GM23338 (cell line): Measurements from ENCODE around the gene KCNH4. TPM values are rescaled to one million over a fixed set of nuclear protein-coding genes. Genes with fewer than 3 reads are reported as not detected.

Experiments used
- ATAC-seq: fragments of 200-7000 bp; cut with Tn5 transposase; 3 replicates; pipeline ENCODE4 v1.9.1; 2020
- DNase-seq: peaks from one replicate; pipeline ENCODE4 v3.0.0-alpha.2; 2015; ENCODE audit warnings: low spot score
- H2AFZ ChIP-seq: fragments of 200-600 bp; sonication (generic); 2 replicates; pipeline ENCODE4 v1.8.0; 2016; ENCODE audit warnings: antibody characterized with exemption, mild to moderate bottlenecking, moderate library complexity
- H3F3A ChIP-seq: fragments of 200-600 bp; sonication (generic); replicated peaks from 2 replicates; pipeline ENCODE4 v1.8.0; 2017; ENCODE audit warnings: antibody characterized with exemption, mixed run types, low read depth
- H3K27ac ChIP-seq: fragments of 200-600 bp; sonication (generic); 2 replicates; pipeline ENCODE4 v1.6.1; 2016; ENCODE audit warnings: low read depth
- H3K27me3 ChIP-seq: fragments of 200-600 bp; sonication (generic); 2 replicates; pipeline ENCODE4 v1.8.0; 2016; ENCODE audit warnings: mild to moderate bottlenecking, mixed run types, moderate library complexity; ENCODE audit not compliant: insufficient read depth
- H3K36me3 ChIP-seq: fragments of 200-600 bp; sonication (generic); 2 replicates; pipeline ENCODE4 v1.8.0; 2016; ENCODE audit warnings: mild to moderate bottlenecking; ENCODE audit not compliant: insufficient read depth
- H3K4me1 ChIP-seq: fragments of 200-600 bp; sonication (generic); 2 replicates; pipeline ENCODE4 v1.8.0; 2016; ENCODE audit warnings: mild to moderate bottlenecking, moderate library complexity; ENCODE audit not compliant: insufficient read depth
- H3K4me2 ChIP-seq: fragments of 200-600 bp; sonication (generic); 2 replicates; pipeline ENCODE4 v1.7.1; 2017; ENCODE audit warnings: mixed run types
- H3K4me3 ChIP-seq: fragments of 200-600 bp; sonication (generic); 2 replicates; pipeline ENCODE4 v1.6.1; 2016; ENCODE audit warnings: mixed run types
- H3K79me2 ChIP-seq: fragments of 200-600 bp; sonication (generic); replicated peaks from 2 replicates; pipeline ENCODE4 v1.8.0; 2017; ENCODE audit warnings: mild to moderate bottlenecking; ENCODE audit not compliant: insufficient read depth
- H3K9me2 ChIP-seq: fragments of 200-600 bp; sonication (generic); 2 replicates; pipeline ENCODE4 v1.8.0; 2017; ENCODE audit not compliant: insufficient read depth
- H4K20me1 ChIP-seq: fragments of 200-600 bp; sonication (generic); replicated peaks from 2 replicates; pipeline ENCODE4 v1.8.0; 2017; ENCODE audit warnings: mild to moderate bottlenecking; ENCODE audit not compliant: insufficient read depth
- H3K27ac Mint-ChIP-seq: 2 replicates; pipeline ENCODE4 v1.8.0; 2020; ENCODE audit warnings: inconsistent platforms, mild to moderate bottlenecking, moderate library complexity, mixed read lengths
- H3K27me3 Mint-ChIP-seq: 3 replicates; pipeline ENCODE4 v1.8.0; 2022; ENCODE audit warnings: low read depth, mild to moderate bottlenecking, moderate library complexity, mixed read lengths, inconsistent platforms; ENCODE audit not compliant: insufficient read depth, poor library complexity
- H3K36me3 Mint-ChIP-seq: 3 replicates; pipeline ENCODE4 v1.8.0; 2021; ENCODE audit warnings: low read depth, mild to moderate bottlenecking, inconsistent platforms, moderate library complexity, mixed read lengths
- H3K4me1 Mint-ChIP-seq: 3 replicates; pipeline ENCODE4 v1.8.0; 2020; ENCODE audit warnings: mild to moderate bottlenecking, inconsistent platforms, mixed read lengths
- H3K4me3 Mint-ChIP-seq: 3 replicates; pipeline ENCODE4 v1.8.0; 2021; ENCODE audit warnings: moderate library complexity, mild to moderate bottlenecking, inconsistent platforms, mixed read lengths
- H3K9me3 Mint-ChIP-seq: 3 replicates; pipeline ENCODE4 v1.8.0; 2020; ENCODE audit warnings: moderate library complexity, mild to moderate bottlenecking, inconsistent platforms, mixed read lengths
- CREB1 ChIP-seq: fragments of 250-450 bp; sonication (Bioruptor Pico); IDR thresholded peaks from 2 replicates; pipeline ENCODE4 v1.5.0; 2020; ENCODE audit warnings: low read depth, mild to moderate bottlenecking, moderate library complexity
- EZH2phosphoT487 ChIP-seq: fragments of 200-600 bp; sonication (generic); IDR thresholded peaks from one replicate; pipeline ENCODE4 v1.8.1; 2018; ENCODE audit warnings: antibody characterized with exemption; ENCODE audit not compliant: unreplicated experiment
- POLR2AphosphoS5 ChIP-seq: IDR thresholded peaks from 2 replicates; pipeline ENCODE4 v1.6.1; 2016; ENCODE audit warnings: antibody characterized with exemption, low read depth
- ZNF114 ChIP-seq: fragments of 250-450 bp; sonication (Bioruptor Pico); IDR thresholded peaks from 2 replicates; pipeline ENCODE4 v1.5.0; 2020; ENCODE audit warnings: mild to moderate bottlenecking, moderate library complexity
- ZNF331 ChIP-seq: fragments of 250-450 bp; sonication (Bioruptor Pico); IDR thresholded peaks from 2 replicates; pipeline ENCODE4 v1.5.0; 2020; ENCODE audit warnings: low read depth, mild to moderate bottlenecking, moderate library complexity
- polyA plus RNA-seq: library from polyadenylated mRNA; unstranded; fragments of >200 nt; fragmentation: Nextera tagmentation; extraction: Ambion mirVana; gene quantifications from 2 replicates; pipeline ENCODE4 v1.2.1, GENCODE V29; 2016
- total RNA-seq: library from RNA; depleted of rRNA; stranded (reverse); fragments of >200 nt; shearing (Covaris generic); gene quantifications from 2 replicates; pipeline ENCODE4 v1.2.3, GENCODE V29; 2014
- TF ChIP-seq, protein P1 (sequence below), 2 experiments: fragments of 200-600 bp in 1 of 2; sonication (generic) in 1 of 2; conservative IDR thresholded peaks; 2 replicates each; pipeline versions ENCODE4 v1.5.1 to v1.6.1; 2016 to 2017; ENCODE audit warnings: antibody characterized with exemption in 2 of 2, low read depth in 2 of 2, mild to moderate bottlenecking in 2 of 2, moderate library complexity in 1 of 2
- TF ChIP-seq, protein P2 (sequence below): fragments of 250-450 bp; sonication (Bioruptor Pico); IDR thresholded peaks from 2 replicates; pipeline ENCODE4 v1.5.0; 2020; ENCODE audit warnings: mild to moderate bottlenecking, moderate library complexity

The KCNH4 gene
- total and polyA plus RNA-seq, 2 experiments from 2014 or later: 0.08 to 0.49 TPM

DNA sequence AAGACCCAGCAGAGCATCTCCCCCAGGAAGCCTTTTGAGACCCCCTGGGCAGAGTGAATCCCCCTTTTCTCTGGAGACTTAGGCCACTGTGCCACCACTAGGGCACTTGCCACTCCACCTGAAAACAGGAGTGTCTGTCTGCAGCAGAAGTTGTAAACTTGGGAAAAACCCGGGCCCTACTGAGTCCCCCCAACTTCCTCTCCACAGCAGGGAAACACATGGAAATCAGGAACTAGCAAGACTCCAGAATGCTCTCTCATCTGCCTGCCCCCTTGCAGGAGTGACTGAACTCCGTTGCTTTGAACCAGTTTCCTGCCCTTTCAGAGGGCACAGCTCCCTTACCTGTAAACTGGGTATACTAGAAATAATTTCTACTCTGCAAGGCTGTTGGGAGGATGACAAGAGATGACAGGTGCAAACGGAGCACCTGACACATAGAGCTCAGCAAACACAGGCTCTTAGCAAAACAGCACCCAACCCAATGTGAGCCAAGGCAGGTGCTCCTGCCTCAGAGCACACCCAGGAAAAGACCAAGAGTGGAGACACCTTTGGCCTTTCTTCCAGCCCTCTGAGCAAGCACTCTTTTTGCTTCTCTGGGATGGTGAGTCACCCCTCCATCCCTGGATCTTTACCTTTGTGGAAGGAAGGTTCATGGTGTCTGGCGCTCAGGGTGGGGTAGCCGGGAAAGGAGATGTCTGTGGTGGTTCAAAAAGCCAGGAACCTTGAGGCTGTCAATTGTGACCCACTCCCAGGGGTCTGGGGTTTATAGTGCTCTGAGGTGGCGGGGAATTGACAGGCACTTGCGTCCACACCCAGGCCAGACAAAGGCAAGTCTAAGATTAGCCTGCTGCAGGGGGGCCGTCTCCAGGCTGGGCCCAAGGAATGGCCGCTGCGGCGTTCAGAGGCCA is 4.0 kb upstream of the KCNH4 start, which contains the start of gene HCRT:
HCRT (minus strand) TSS at position 740 of the 908 bp plus-strand sequence; CDS start at position 653, 87 bp downstream.
- Histone ChIP-seq H4K20me1 (no peaks in the 10 kb centered on the region), H3K27me3 (peaks cover 52% of the 10 kb centered on the region), H3K4me2 (peak within 1 kb of the TSS; percentile 65), H3K4me1 (peaks cover 10% of the 10 kb centered on the region; the same call in 1 of the 2 replicates), H3K9me2 (no peaks in the 10 kb centered on the region), H2AFZ (peak within 1 kb of the TSS; percentile 100), H3K27ac (no peak within 1 kb of the TSS), H3K79me2 (no peaks in the 10 kb centered on the region), H3F3A (peaks cover 9% of the 10 kb centered on the region), H3K4me3 (peak within 1 kb of the TSS; percentile 84; the same call in 1 of the 2 replicates), H3K36me3 (no peaks in the 10 kb centered on the region)
- Mint-ChIP-seq H3K9me3 (no peaks in the 10 kb centered on the region), H3K4me1 (peaks cover 33% of the 10 kb centered on the region), H3K36me3 (no peaks in the 10 kb centered on the region), H3K27me3 (peaks cover 62% of the 10 kb centered on the region), H3K27ac (no peak within 1 kb of the TSS), H3K4me3 (peak within 1 kb of the TSS; percentile 52)
- ATAC-seq (no peak), DNase-seq (no peak)
- TF ChIP-seq ZNF114 (no peak), ZNF331 (CRISPR knock-in tag) (no peak), EZH2phosphoT487 (no peak)
- TF ChIP-seq, protein P1, sequence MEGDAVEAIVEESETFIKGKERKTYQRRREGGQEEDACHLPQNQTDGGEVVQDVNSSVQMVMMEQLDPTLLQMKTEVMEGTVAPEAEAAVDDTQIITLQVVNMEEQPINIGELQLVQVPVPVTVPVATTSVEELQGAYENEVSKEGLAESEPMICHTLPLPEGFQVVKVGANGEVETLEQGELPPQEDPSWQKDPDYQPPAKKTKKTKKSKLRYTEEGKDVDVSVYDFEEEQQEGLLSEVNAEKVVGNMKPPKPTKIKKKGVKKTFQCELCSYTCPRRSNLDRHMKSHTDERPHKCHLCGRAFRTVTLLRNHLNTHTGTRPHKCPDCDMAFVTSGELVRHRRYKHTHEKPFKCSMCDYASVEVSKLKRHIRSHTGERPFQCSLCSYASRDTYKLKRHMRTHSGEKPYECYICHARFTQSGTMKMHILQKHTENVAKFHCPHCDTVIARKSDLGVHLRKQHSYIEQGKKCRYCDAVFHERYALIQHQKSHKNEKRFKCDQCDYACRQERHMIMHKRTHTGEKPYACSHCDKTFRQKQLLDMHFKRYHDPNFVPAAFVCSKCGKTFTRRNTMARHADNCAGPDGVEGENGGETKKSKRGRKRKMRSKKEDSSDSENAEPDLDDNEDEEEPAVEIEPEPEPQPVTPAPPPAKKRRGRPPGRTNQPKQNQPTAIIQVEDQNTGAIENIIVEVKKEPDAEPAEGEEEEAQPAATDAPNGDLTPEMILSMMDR (conservative IDR thresholded peaks at IDR 0.05; ENCODE audit: low read depth in 2 of 2): no peak

DNA sequence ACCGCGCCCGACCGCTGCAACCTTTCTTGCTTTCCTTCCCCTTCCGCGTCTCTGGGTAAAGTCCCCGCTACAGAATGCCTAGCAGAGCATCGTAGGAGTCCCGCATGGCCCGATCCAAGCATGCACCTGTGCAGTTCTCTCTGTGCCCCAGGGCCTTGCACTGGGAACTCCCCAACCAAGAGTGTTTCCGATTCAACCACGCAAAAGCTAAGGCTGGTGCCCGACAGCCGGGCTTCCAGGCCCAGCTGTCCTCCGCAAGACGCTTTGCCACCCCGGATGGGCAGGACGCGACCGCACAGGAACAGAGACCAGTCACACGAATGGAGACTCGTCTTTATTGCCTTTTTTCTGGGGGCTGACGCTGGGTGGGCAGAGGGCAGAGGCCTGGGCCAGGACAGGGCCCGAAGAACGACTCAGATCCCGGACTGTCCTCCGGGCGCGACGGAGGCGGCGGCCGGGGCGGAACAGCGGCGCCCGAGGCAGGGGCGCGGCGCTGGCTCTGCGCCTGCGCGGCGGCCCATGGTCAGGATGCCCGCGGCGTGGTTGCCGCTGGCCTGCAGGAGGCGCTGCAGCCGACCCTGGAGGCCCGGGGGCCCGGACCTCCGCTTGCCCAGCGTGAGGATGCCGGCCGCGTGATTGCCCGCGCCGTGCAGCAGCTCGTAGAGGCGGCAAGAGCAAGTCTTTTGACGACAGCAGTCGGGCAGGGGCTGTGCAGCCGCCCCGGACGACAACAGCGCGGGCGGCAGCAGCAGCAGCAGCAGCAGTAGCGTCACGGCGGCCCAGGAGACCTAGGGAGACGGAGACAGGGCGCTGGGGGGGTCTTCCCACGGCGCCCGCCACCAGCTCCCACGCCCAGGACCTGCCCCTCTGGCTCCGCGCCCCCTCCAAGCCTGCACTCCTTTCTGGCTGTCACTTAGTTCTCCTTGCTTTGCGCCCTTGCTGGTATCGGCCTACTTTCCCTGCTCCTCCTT is 3.1 kb upstream of the KCNH4 start:
- Mint-ChIP-seq H3K4me3 (peak overlapping the region; percentile 76), H3K36me3 (no peaks in the 10 kb centered on the region), H3K27ac (no peak overlapping the region), H3K4me1 (peaks cover 33% of the 10 kb centered on the region), H3K9me3 (no peaks in the 10 kb centered on the region), H3K27me3 (peaks cover 58% of the 10 kb centered on the region)
- peak; percentile 89 for DNase-seq
- Histone ChIP-seq H3K4me1 (peaks cover 13% of the 10 kb centered on the region; the same call in 1 of the 2 replicates), H3K27ac (no peak overlapping the region), H3K36me3 (no peaks in the 10 kb centered on the region), H3K9me2 (no peaks in the 10 kb centered on the region), H3K27me3 (peaks cover 52% of the 10 kb centered on the region), H4K20me1 (peaks cover 4% of the 10 kb centered on the region; the same call in 1 of the 2 replicates), H2AFZ (peak overlapping the region; percentile 100), H3K4me2 (peak overlapping the region; percentile 98), H3F3A (peaks cover 14% of the 10 kb centered on the region), H3K4me3 (peak overlapping the region; percentile 84), H3K79me2 (no peaks in the 10 kb centered on the region)
- peak; percentile 53 for ATAC-seq
- TF ChIP-seq, protein P1 (conservative IDR thresholded peaks at IDR 0.05; ENCODE audit: low read depth in 2 of 2): peak; percentile 57 to 80
- TF ChIP-seq POLR2AphosphoS5 (peak; percentile 62), CREB1 (CRISPR knock-in tag) (peak; percentile 41; the same call in 1 of the 2 replicates)
- TF ChIP-seq, protein P2, sequence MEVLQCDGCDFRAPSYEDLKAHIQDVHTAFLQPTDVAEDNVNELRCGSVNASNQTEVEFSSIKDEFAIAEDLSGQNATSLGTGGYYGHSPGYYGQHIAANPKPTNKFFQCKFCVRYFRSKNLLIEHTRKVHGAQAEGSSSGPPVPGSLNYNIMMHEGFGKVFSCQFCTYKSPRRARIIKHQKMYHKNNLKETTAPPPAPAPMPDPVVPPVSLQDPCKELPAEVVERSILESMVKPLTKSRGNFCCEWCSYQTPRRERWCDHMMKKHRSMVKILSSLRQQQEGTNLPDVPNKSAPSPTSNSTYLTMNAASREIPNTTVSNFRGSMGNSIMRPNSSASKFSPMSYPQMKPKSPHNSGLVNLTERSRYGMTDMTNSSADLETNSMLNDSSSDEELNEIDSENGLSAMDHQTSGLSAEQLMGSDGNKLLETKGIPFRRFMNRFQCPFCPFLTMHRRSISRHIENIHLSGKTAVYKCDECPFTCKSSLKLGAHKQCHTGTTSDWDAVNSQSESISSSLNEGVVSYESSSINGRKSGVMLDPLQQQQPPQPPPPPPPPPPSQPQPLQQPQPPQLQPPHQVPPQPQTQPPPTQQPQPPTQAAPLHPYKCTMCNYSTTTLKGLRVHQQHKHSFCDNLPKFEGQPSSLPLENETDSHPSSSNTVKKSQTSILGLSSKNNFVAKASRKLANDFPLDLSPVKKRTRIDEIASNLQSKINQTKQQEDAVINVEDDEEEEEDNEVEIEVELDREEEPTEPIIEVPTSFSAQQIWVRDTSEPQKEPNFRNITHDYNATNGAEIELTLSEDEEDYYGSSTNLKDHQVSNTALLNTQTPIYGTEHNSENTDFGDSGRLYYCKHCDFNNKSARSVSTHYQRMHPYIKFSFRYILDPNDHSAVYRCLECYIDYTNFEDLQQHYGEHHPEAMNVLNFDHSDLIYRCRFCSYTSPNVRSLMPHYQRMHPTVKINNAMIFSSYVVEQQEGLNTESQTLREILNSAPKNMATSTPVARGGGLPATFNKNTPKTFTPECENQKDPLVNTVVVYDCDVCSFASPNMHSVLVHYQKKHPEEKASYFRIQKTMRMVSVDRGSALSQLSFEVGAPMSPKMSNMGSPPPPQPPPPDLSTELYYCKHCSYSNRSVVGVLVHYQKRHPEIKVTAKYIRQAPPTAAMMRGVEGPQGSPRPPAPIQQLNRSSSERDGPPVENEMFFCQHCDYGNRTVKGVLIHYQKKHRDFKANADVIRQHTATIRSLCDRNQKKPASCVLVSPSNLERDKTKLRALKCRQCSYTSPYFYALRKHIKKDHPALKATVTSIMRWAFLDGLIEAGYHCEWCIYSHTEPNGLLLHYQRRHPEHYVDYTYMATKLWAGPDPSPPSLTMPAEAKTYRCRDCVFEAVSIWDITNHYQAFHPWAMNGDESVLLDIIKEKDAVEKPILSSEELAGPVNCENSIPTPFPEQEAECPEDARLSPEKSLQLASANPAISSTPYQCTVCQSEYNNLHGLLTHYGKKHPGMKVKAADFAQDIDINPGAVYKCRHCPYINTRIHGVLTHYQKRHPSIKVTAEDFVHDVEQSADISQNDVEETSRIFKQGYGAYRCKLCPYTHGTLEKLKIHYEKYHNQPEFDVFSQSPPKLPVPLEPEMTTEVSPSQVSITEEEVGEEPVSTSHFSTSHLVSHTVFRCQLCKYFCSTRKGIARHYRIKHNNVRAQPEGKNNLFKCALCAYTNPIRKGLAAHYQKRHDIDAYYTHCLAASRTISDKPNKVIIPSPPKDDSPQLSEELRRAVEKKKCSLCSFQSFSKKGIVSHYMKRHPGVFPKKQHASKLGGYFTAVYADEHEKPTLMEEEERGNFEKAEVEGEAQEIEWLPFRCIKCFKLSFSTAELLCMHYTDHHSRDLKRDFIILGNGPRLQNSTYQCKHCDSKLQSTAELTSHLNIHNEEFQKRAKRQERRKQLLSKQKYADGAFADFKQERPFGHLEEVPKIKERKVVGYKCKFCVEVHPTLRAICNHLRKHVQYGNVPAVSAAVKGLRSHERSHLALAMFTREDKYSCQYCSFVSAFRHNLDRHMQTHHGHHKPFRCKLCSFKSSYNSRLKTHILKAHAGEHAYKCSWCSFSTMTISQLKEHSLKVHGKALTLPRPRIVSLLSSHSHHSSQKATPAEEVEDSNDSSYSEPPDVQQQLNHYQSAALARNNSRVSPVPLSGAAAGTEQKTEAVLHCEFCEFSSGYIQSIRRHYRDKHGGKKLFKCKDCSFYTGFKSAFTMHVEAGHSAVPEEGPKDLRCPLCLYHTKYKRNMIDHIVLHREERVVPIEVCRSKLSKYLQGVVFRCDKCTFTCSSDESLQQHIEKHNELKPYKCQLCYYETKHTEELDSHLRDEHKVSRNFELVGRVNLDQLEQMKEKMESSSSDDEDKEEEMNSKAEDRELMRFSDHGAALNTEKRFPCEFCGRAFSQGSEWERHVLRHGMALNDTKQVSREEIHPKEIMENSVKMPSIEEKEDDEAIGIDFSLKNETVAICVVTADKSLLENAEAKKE (CRISPR knock-in tag): no peak
